Loucy (cell line): Measurements from ENCODE around the gene TRAP1.

Experiments
- H2AFZ ChIP-seq: fragments of 200-600 bp; sonication (generic); 2 replicates; pipeline ENCODE4 v1.6.0; 2016; ENCODE audit warnings: antibody characterized with exemption, mild to moderate bottlenecking, low read length, moderate library complexity
- H3F3A ChIP-seq: fragments of 200-600 bp; 2 replicates; pipeline ENCODE4 v1.6.0; 2016; ENCODE audit warnings: antibody characterized with exemption, low read depth, mild to moderate bottlenecking
- H3K27me3 ChIP-seq: fragments of 200-600 bp; sonication (generic); 2 replicates; pipeline ENCODE4 v1.6.1; 2014; ENCODE audit warnings: low read length, mild to moderate bottlenecking; ENCODE audit not compliant: insufficient read depth, poor library complexity, severe bottlenecking
- H3K36me3 ChIP-seq: fragments of 200-600 bp; sonication (generic); 2 replicates; pipeline ENCODE4 v1.6.1; 2016; ENCODE audit warnings: low read length; ENCODE audit not compliant: insufficient read depth
- H3K4me1 ChIP-seq: fragments of 200-600 bp; sonication (generic); 2 replicates; pipeline ENCODE4 v1.5.1; 2014; ENCODE audit warnings: low read length, mild to moderate bottlenecking; ENCODE audit not compliant: insufficient read depth, poor library complexity, severe bottlenecking
- H3K4me2 ChIP-seq: fragments of 200-600 bp; sonication (generic); 2 replicates; pipeline ENCODE4 v1.6.0; 2014; ENCODE audit warnings: antibody characterized with exemption, low read length, low read depth, mild to moderate bottlenecking; ENCODE audit not compliant: poor library complexity, severe bottlenecking
- H3K4me3 ChIP-seq: fragments of 200-600 bp; sonication (generic); 2 replicates; pipeline ENCODE4 v1.5.1; 2014; ENCODE audit warnings: low read length, mild to moderate bottlenecking, mixed read lengths; ENCODE audit not compliant: poor library complexity, severe bottlenecking
- H3K79me2 ChIP-seq: fragments of 200-600 bp; sonication (generic); 2 replicates; pipeline ENCODE4 v1.6.1; 2014; ENCODE audit warnings: low read length; ENCODE audit not compliant: insufficient read depth
- H3K9ac ChIP-seq: fragments of 200-600 bp; sonication (generic); 2 replicates; pipeline ENCODE4 v1.6.0; 2014; ENCODE audit warnings: mild to moderate bottlenecking, low read depth, low read length, moderate library complexity; ENCODE audit not compliant: poor library complexity, severe bottlenecking
- H3K9me2 ChIP-seq: fragments of 200-600 bp; sonication (generic); replicated peaks from 2 replicates; pipeline ENCODE4 v1.6.1; 2016; ENCODE audit warnings: low read depth, low read length, mixed read lengths
- H3K9me3 ChIP-seq: fragments of 200-600 bp; sonication (generic); 2 replicates; pipeline ENCODE4 v1.6.1; 2014; ENCODE audit warnings: mild to moderate bottlenecking, antibody characterized with exemption, low read length, low read depth; ENCODE audit not compliant: insufficient read depth
- H4K20me1 ChIP-seq: fragments of 200-600 bp; sonication (generic); 2 replicates; pipeline ENCODE4 v1.6.0; 2014; ENCODE audit warnings: antibody characterized with exemption, low read length, mild to moderate bottlenecking; ENCODE audit not compliant: insufficient read depth, poor library complexity, severe bottlenecking
- CTCF ChIP-seq: fragments of 200-600 bp; sonication (generic); conservative IDR thresholded peaks from 2 replicates; pipeline ENCODE4 v1.5.1; 2014; ENCODE audit warnings: mild to moderate bottlenecking, antibody characterized with exemption, low read length
- EZH2phosphoT487 ChIP-seq: fragments of 200-600 bp; IDR thresholded peaks from 2 replicates; pipeline ENCODE4 v1.6.1; 2018; ENCODE audit warnings: antibody characterized with exemption, mild to moderate bottlenecking, moderate library complexity, borderline replicate concordance

The TRAP1 gene

GRCh38 chr16:3702082-3702481 lies 15.2 kb downstream of the TRAP1 start:
- H3K79me2 ChIP-seq: no peaks in the 10 kb centered on the region
- H3K27me3 ChIP-seq: peaks cover 17% of the 10 kb centered on the region
- H3K9ac ChIP-seq: no peak overlapping the region
- no peaks in the 10 kb centered on the region for H3K4me1 ChIP-seq
- H3K9me2 ChIP-seq: no peaks in the 10 kb centered on the region
- no peaks in the 10 kb centered on the region for H3F3A ChIP-seq
- H3K4me3 ChIP-seq: no peak overlapping the region
- no peaks in the 10 kb centered on the region for H3K36me3 ChIP-seq
- H4K20me1 ChIP-seq: peaks cover 6% of the 10 kb centered on the region
- H3K9me3 ChIP-seq: no peaks in the 10 kb centered on the region
- no peak for TF ChIP-seq CTCF
- TF ChIP-seq EZH2phosphoT487: no peak
- no peak overlapping the region for H3K4me2 ChIP-seq
- H2AFZ ChIP-seq: no peak overlapping the region

- Histone ChIP-seq H3F3A (no peaks in the 10 kb centered on the region), H3K27me3 (peaks cover 22% of the 10 kb centered on the region), H2AFZ (no peak overlapping the region), H3K79me2 (no peaks in the 10 kb centered on the region), H3K4me3 (no peak overlapping the region), H3K36me3 (no peaks in the 10 kb centered on the region), H3K4me1 (no peaks in the 10 kb centered on the region), H4K20me1 (peaks cover 6% of the 10 kb centered on the region), H3K4me2 (no peak overlapping the region), H3K9ac (no peak overlapping the region), H3K9me3 (no peaks in the 10 kb centered on the region), H3K9me2 (no peaks in the 10 kb centered on the region)
- TF ChIP-seq EZH2phosphoT487: no peak
- no peak for TF ChIP-seq CTCF
Observed at GRCh38 chr16:3701531-3701930, 15.8 kb downstream of the TRAP1 start.

GRCh38 chr16:3698941-3699340 lies 18.4 kb downstream of the TRAP1 start:
- no peak for TF ChIP-seq CTCF
- TF ChIP-seq EZH2phosphoT487: peak; percentile 80
- Histone ChIP-seq H3K27me3 (peaks cover 37% of the 10 kb centered on the region), H4K20me1 (peaks cover 6% of the 10 kb centered on the region), H3K4me3 (no peak overlapping the region), H3K9ac (no peak overlapping the region), H2AFZ (no peak overlapping the region), H3K4me2 (no peak overlapping the region), H3K79me2 (no peaks in the 10 kb centered on the region), H3K9me3 (no peaks in the 10 kb centered on the region), H3K36me3 (no peaks in the 10 kb centered on the region), H3K9me2 (no peaks in the 10 kb centered on the region), H3K4me1 (no peaks in the 10 kb centered on the region), H3F3A (no peaks in the 10 kb centered on the region)
